ENCODE results near the gene DET1.
"Not testable (repeated sequence)": the region's sequence is repeated elsewhere in the genome, so short reads cannot be mapped to it uniquely, and the experiment has no call there.

DET1 gene

DNA sequence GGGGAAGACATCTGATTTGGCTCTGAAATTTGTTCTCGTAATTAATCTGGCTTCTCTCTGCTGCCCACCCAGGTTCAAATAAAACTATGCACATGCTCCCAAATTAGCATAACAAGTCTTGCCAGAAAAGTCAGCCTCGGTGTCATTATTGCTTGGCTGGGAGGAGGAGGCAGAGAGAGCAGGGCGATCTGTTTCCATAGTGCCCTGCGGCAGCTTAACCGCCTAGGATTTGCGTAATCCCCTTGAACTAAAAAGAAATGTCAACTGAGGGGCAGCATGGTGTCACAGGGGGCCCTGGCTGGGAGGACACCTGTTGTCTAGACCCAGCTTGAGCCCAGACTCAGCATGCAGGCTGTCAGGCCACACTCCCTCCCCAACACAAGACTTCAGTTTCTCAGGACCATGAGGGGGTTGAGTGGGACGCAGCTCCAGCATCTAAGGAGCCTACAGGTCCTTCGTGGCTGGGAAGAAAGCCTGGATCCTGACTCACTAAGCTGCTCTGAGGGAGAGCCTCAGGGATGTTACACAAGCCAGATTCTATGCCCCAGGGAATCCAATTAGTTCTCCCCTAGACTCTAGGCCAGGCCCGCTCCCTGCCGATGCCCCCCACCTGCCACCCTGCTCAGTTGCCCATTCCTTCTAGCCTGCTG is 61.7 kb downstream of the DET1 start:
- no peak overlapping the region for H3K4me3 ChIP-seq (replicated peaks; ENCODE audit: low read depth, low read length)
- DNase-seq (ENCODE audit: extremely low read depth, low read depth), result no peak
- TF ChIP-seq, protein P1, sequence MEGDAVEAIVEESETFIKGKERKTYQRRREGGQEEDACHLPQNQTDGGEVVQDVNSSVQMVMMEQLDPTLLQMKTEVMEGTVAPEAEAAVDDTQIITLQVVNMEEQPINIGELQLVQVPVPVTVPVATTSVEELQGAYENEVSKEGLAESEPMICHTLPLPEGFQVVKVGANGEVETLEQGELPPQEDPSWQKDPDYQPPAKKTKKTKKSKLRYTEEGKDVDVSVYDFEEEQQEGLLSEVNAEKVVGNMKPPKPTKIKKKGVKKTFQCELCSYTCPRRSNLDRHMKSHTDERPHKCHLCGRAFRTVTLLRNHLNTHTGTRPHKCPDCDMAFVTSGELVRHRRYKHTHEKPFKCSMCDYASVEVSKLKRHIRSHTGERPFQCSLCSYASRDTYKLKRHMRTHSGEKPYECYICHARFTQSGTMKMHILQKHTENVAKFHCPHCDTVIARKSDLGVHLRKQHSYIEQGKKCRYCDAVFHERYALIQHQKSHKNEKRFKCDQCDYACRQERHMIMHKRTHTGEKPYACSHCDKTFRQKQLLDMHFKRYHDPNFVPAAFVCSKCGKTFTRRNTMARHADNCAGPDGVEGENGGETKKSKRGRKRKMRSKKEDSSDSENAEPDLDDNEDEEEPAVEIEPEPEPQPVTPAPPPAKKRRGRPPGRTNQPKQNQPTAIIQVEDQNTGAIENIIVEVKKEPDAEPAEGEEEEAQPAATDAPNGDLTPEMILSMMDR (IDR thresholded peaks at IDR 0.05; ENCODE audit: low read depth, low read length, missing control alignments), result no peak

- TF ChIP-seq, protein P1 (IDR thresholded peaks at IDR 0.05; ENCODE audit: low read depth, low read length, missing control alignments), result no peak
- H3K4me3 ChIP-seq (replicated peaks; ENCODE audit: low read depth, low read length), result no peak overlapping the region
- no peak for DNase-seq (ENCODE audit: extremely low read depth, low read depth)
These were observed 64.2 kb downstream of the DET1 start for GRCh38 chr15:88482263-88482662.

GRCh38 chr15:88480981-88481380 is 65.5 kb downstream of the DET1 start:
- H3K4me3 ChIP-seq (replicated peaks; ENCODE audit: low read depth, low read length), result no peak overlapping the region
- TF ChIP-seq, protein P1 (IDR thresholded peaks at IDR 0.05; ENCODE audit: low read depth, low read length, missing control alignments), result no peak
- no peak for DNase-seq (ENCODE audit: extremely low read depth, low read depth)

DNA sequence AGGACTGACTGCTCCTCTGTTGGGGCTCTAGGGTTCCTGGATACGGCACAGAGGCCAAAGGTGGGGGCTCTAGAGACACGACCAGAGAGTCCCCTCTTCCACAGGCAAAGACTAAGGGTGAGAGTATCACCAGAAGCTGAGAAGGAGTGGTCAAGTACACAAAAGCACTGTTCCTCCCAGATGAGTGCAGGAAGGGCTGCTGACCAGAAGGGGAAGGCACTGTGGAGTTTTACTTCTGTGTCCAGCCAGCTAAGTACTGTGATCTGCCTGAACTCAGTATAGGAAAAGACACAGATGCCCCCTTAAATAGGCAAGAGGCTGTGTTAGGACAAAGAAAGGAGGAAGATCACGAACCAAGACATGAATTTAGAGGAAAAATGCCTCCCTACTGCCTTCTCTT is 67.3 kb downstream of the DET1 start:
- DNase-seq (ENCODE audit: extremely low read depth, low read depth), result no peak
- TF ChIP-seq, protein P1 (IDR thresholded peaks at IDR 0.05; ENCODE audit: low read depth, low read length, missing control alignments), result peak; percentile 6
- H3K4me3 ChIP-seq (replicated peaks; ENCODE audit: low read depth, low read length), result no peak overlapping the region

DNA sequence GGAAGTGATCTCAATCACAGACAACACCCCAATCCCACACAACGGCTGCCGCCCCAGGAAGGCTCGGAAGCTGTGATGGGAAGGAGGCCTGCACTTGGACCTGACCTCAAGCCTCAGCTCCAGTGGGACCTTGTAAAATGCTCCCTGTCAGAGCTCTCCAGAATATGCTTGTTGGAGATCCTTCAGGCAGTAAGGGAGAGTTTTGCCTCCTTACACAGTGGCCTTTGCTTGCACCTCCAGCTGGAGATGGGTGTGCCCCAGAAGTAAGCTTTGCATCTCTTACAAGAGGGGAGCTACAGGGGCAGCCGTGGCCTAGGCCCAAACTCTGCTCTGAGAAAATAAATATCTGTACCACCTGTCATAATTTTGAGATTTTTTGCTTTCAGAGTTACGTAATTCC is 68.6 kb downstream of the DET1 start:
- DNase-seq (ENCODE audit: extremely low read depth, low read depth), result no peak
- TF ChIP-seq, protein P1 (IDR thresholded peaks at IDR 0.05; ENCODE audit: low read depth, low read length, missing control alignments), result no peak
- no peak overlapping the region for H3K4me3 ChIP-seq (replicated peaks; ENCODE audit: low read depth, low read length)

- TF ChIP-seq, protein P1 (IDR thresholded peaks at IDR 0.05; ENCODE audit: low read depth, low read length, missing control alignments), result no peak
- DNase-seq (ENCODE audit: extremely low read depth, low read depth), result no peak
These were observed 69.4 kb downstream of the DET1 start for GRCh38 chr15:88477126-88477525.

DNA sequence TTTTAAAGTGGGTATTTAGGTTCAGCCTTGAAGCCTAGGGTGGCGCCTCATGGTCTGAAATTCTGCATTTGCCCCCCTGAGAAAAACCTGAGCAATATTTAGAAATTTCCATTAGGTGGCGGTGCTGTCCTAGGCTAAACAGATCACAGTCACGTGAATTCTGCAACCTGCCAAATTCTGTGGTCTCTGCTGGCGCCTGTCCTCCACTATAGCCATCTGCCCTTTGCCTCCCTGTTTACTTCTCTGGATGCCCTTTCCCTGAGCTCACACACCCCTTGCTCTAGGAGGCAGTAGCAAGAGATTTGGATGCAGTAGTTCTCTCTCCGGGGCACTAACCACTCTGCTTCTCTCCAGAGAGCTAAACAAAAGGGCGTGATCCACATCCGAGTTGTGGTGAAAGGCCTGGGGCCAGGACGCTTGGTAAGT is 69.8 kb downstream of the DET1 start:
- no peak overlapping the region for H3K4me3 ChIP-seq (replicated peaks; ENCODE audit: low read depth, low read length)
- TF ChIP-seq, protein P1 (IDR thresholded peaks at IDR 0.05; ENCODE audit: low read depth, low read length, missing control alignments), result peak; percentile 54
- DNase-seq (ENCODE audit: extremely low read depth, low read depth), result no peak

More at GRCh38 chr15:88477126-88477525, 69.4 kb downstream of the DET1 start:
- no peak overlapping the region for H3K4me3 ChIP-seq (replicated peaks; ENCODE audit: low read depth, low read length)

- H3K4me3 ChIP-seq (replicated peaks; ENCODE audit: low read depth, low read length); DNase-seq (ENCODE audit: extremely low read depth, low read depth): not testable (repeated sequence)
These were observed 72.7 kb downstream of the DET1 start for GRCh38 chr15:88473661-88474293.

All from HFF-Myc (cell line).